GM10847 (cell line): ENCODE measurements around the gene SNCB.

ENCODE experiments used
- POLR2A ChIP-seq: IDR thresholded peaks from 2 replicates; pipeline ENCODE4 v1.6.1; 2011; ENCODE audit not compliant: insufficient read length; ENCODE audit errors: extremely low read depth

Gene SNCB

DNA sequence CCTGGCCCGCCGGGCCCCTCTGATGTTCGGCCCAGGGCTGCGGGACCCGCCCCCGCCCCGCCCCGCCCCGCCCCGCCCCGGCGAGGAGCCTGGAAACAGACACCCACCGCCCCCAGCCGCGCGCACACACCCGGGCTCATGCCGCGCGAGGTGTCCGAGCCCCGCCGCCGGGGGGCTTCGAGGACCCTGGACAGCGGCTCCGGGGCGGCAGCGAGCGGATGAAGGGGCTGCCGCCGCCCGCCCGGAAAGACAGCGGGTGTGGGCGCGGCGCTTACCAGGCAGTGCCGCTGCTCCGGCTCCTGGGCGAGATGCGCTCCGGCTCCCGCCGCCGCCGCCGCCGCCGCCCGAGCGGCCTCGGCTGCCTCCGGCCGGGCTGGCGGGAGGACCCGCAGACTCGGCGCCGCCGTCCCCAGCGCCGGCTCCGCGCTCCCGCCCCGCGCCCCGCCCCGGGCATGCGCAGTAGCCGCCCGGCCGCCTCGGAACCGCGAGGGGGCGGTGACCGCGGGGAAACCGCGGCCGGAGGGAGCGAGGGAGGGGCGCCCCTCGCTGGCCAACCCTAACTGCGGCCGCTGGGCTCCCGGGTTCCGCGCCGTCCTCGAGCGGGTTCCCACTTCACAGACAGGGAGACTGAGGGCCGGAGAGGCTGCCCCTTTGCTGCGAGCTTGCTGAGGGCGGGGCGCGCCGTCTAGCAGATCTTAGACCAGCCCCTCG lies 20.5 kb downstream of the SNCB start, which contains the start of gene GPRIN1:
TSS of gene GPRIN1 (minus strand) at position 433 of the 711 bp plus-strand sequence. CDS start 10,322 bp downstream, outside the sequence.
- peak; percentile 12 for TF ChIP-seq POLR2A

- no peak for TF ChIP-seq POLR2A
These were observed 21.2 kb downstream of the SNCB start for GRCh38 chr5:176608937-176609723.

- TF ChIP-seq POLR2A, result no peak
These were observed 22.1 kb downstream of the SNCB start for GRCh38 chr5:176608142-176608705.

- no peak for TF ChIP-seq POLR2A
These were observed 23.5 kb downstream of the SNCB start for GRCh38 chr5:176606875-176607274.

DNA sequence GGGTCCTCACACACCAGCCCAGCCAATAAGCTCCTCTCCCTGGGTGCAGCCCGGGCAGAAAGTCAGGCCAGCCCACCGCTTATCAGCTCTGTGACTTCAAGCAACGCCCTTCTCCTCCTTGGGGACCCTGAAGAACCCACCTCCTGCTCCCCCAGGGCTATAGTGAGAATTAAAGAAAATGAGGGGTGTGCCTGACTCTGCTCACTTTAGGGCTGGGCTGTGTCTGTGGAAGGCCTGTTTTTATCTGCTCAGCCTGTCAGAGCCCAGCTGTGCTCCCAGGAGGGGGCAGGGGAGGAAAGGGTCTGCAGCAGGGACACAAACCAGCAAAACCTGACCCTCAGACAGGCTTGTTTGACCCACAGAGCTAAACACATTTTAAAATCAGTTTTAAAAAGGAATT lies 24.3 kb downstream of the SNCB start:
- TF ChIP-seq POLR2A, result no peak

- TF ChIP-seq POLR2A, result no peak
These were observed 27.2 kb downstream of the SNCB start for GRCh38 chr5:176603091-176603490.

DNA sequence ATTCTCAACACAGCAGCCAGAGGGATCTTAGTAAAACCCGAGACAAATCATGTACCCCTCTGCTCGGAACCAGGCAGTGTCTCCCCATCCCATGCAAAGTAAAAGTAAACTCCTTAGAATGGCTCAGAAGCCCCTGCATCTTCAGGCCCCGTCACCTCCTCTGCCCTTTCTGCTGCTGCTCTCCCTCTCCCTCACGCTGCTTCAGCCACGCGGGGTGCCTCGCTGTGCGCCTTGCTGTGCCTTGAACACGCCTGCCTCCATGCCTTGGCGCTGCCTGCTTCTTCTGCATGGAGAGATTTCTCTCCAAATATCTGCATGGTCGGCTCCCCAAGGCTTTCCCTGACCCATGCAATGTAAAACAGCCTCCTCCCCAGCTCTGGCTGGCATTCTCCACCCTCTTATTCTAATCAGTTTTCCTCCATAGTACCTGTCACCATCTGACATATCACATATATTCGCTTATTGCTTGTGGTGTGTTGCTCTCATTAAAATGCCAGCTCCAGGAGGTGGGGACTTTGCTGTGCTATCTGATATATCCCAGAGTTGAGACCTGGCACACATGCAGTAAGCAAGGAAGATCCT lies 28.3 kb downstream of the SNCB start:
- no peak for TF ChIP-seq POLR2A

- TF ChIP-seq POLR2A, result no peak
These were observed 32.6 kb downstream of the SNCB start for GRCh38 chr5:176597417-176598389.

GRCh38 chr5:176596689-176597416 lies 33.5 kb downstream of the SNCB start:
- no peak for TF ChIP-seq POLR2A

DNA sequence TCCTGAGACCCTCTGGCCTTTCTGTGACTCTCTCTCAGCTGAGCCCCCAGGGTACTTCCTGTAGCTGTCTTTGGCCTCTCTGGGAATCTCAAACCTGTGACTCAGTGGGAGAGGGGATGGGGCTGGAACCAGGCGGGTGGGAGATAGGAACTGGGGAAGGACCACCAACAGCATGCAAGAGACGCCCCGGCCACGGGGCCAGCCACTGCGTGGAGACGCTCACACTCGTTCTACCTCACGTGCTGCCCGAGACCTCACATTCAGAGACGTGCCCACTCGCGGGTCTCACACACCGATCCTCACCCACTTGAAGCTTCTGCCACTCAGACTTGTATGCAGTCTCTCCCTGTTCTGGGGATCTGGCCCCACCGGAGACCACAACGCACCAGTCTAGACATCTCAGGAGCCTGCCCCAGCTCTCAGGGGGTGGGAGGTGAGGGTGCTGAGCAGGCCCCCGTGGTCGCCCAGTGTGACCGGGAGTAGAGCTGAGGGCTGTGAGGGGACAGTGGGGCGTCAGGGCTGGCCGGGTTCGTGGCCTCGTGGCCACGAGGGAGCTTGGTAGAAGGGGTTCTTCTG lies 34.2 kb downstream of the SNCB start:
- no peak for TF ChIP-seq POLR2A

DNA sequence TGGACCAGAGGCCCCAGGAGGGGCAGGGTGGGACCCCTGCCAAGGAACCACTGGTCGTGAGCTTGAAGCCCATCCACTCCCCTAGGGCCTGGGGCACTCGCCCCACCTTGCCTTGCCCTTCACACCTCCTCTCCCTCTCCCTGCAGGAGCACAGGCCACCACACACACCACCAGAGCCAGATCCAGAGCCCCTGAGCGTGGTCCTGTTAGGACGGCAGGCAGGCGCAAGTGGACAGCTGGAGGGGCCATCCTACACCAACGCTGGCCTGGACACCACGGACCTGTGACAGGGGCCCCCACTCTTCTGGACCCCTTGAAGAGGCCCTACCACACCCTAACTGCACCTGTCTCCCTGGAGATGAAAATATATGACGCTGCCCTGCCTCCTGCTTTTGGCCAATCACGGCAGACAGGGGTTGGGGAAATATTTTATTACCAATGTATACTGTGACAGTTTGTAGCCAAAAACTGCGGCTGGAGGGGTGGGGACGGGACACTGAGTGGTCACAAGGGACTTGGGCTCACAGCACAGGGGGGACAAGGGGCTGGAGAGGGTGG lies 34.9 kb downstream of the SNCB start:
- no peak for TF ChIP-seq POLR2A

DNA sequence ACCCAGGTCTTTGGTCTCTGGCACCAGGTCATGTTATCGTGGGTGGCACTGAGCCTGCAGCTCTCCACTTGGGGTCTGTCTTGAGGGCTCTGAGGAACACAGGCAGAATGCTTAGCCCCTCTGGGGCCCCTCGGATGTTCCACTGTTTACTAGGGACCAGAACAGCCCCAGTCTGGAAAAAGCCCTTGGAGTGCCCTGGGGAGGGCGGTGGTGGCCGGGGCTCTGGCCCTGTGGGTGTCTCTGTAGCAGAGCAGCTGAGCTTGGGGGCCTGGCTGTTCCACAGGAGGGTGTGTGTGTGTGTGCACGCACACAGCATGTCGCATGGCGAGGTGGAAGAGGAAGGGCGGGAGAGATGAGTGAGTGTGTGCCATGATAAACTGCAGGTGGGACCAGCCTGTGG lies 35.8 kb downstream of the SNCB start:
- no peak for TF ChIP-seq POLR2A

DNA sequence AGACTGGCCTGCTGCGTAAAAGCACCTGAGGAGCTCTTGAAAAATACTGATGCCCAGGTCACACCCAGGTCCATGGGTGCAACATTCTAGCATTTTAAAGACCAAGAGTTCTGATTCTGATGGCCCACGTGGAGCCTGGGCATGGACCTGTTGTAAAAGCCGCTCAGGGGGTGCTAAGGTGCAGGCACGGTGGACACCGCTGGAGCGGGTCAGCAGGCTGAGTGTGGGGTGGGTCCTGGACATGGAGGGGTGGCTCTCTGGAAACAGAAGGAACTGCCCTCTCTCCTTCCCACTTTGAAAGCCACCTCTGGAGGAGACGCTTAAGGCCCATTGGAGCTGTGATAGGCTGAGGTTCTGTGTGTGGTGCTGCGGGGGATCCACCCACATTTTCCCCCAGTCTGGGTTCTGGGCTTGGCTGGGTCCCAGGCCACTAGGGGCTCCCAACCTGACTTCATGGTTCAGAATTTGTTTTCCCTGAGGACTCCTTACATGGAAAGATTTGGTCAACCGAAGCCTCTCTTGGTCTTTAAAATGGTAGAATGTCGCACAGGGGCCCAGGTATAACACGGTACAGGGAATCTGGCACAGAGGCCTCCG lies 37.0 kb downstream of the SNCB start:
- TF ChIP-seq POLR2A, result no peak

DNA sequence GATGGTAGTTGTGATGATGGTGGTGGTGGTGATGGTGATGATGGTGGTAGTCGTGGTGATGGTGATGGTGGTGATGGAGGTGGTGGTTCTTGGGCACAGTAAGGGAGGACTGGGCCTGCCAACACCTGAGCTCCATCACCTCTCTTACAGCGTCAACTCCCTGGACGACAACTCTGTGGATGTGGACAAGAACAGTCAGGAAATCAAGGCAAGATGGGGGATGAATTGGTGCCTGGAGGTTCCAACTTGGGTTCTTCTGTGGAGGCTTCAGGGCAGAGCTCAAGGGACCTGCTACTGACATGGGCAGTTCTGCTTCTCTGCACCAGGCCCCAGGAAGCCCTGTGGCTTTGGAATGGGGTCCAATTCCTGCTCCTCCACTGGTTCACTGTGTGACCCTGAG lies 37.8 kb downstream of the SNCB start:
- TF ChIP-seq POLR2A, result no peak
